HG03342 (cell line): ENCODE results near the gene UTP4.
A peak's percentile ranks its signal among the peaks of the same experiment; 100 is the strongest.

ENCODE experiments used
- ATAC-seq: cut with Tn5 transposase; IDR thresholded peaks from one replicate; pipeline ENCODE4 v1.9.1; 2021; ENCODE audit warnings: mild to moderate bottlenecking, moderate library complexity; ENCODE audit not compliant: unreplicated experiment

The UTP4 gene

DNA sequence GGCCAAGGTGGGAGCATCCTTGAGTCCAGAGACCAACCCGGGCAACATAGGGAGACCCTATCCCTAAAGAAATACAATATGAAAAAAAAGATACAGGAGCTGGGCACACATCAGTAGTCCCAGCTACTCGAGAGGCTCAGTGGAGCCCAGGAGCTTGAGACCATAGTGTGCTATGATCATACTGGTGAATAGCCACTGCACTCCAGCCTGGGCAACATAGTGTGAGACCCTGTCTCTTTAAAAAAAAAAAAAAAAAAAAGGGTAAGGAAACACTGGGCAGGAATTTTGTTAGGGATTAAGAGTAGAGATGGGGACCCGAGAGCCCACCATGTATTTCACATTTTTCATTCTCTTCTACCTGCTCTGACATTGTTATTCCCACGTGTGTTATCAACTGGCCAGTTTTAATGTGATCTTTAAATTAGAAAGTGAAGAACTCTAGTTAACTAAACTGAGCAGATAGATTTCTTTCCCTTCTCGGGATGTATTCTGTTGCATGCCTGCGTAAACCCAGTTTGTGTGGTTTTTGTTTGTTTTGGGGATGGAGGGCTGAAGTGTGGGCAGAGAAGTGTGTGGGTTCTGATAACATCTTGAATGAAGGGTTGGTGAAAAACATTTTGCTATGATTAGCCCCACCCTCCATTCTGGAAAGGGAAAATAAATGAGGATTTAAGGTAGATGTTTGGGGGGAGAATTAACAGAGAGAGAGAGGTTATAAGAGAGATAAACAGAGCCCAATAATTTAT lies 37.3 kb downstream of the UTP4 start:
- no peak for ATAC-seq

DNA sequence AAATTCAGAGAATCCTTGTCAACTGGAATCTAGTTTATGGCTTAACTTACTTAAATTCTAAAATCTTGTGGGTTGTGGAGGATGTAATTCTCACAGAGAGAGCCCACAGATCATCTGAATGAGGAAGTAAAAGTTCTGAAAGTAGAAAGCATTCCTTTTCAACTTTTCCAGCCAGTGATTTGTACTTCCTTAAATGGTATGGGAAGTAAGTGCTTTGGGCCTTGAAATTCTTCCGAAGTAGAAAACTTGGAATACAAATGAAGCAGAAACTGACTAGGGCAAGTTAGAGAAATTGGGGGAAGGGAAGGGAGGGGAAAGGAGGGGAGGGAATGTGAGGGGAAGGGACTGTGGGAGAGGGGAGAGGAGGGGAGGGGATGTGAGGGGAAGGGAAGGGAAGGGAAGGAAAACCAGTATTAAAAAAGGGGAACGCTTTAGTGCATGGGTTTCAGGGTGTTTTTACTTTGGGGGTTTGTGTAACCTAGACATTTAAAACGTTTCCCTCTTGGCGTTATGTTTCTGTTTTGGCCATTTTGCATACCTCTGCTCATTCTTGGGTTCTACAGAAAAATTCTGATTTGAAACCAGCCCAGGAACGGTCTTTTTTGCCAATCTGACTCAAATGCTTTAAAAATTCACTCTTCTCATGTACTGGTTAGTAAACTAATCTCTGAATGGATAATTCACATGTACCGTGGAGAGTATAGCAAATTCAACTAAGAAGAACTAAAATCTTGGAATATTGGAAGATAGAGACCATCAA lies 39.1 kb downstream of the UTP4 start:
- no peak for ATAC-seq

DNA sequence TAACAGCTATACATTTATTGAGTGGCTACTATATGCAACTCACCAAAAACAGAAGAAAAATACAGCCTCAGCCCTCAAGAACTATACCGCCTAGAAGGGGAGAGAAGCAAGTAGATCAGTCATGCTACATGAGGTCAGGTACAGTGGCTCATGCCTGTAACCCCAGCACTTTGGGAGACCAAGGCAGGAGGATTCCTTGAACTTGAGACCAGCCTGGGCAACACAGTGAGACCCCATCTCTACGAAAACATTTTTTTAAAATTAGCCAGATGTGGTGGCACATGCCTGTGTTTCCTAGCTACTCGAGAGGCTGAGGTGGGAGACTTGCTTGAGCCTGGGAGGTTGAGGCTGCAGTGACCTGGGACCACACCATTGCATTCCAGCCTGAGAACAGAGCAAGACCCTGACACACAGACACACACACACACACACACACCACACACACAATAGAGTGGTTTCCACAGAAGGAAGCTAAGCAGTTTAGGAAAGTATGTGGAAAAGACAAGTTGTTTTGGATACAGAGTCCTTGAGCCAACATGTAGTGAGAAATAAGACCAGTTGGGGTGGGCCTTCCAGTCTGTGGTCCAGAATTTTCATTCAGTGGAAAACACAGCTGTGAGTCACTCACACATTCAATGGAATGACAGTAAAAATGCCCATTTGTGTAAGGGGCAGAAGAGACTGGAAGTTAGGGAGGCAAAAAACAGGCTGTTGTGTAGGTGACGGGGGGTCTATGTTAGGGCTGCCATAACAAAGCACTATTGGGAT lies 43.8 kb downstream of the UTP4 start:
- ATAC-seq: no peak

DNA sequence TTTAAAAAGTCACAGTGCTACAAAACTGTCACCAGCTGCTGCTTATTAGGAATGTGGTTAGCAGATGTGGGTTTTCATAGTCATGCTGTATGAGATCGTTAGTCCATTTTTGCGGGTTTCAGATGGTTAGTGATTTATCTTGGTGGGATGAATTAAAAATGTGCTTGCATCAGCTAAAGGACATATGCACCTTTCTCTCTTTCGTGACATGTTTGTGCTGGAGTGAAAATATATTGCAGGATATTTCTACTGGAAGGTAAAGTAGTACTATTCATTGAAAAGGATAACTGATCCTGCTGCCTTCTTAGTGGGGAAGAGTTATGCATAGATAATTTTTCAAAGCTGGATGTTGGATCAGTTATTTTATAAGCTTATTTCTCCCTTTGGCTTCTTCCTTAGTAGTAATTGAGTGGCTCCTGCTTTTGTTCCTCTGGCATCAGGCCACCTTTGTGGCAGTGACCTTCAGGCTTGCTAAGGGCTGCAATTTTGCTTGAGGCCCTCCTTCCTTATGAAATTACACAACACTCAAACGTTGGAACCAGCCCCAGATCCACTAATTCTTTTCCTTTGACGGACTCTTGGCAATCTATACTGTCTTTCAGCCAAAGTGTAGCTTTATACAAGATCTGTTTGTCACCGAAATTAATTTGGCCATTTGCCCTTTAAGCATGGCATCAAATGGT lies 47.0 kb downstream of the UTP4 start:
- no peak for ATAC-seq

DNA sequence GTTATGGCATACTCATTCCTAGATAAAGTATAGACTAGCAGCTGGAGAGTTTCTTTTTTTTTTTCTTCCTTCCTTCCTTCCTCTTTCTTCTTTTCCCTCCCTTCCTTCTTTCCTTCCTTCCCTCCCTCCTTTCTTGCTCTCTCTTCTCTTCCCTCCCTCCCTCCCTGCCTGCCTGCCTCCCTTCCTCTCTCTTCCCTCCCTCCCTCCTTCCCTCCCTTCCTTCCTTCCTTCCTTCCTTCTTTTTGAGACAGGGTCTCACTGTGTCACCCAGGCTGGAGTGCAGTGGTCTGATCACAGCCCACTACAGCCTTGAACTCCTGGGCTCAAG lies 47.5 kb downstream of the UTP4 start:
- no peak for ATAC-seq

DNA sequence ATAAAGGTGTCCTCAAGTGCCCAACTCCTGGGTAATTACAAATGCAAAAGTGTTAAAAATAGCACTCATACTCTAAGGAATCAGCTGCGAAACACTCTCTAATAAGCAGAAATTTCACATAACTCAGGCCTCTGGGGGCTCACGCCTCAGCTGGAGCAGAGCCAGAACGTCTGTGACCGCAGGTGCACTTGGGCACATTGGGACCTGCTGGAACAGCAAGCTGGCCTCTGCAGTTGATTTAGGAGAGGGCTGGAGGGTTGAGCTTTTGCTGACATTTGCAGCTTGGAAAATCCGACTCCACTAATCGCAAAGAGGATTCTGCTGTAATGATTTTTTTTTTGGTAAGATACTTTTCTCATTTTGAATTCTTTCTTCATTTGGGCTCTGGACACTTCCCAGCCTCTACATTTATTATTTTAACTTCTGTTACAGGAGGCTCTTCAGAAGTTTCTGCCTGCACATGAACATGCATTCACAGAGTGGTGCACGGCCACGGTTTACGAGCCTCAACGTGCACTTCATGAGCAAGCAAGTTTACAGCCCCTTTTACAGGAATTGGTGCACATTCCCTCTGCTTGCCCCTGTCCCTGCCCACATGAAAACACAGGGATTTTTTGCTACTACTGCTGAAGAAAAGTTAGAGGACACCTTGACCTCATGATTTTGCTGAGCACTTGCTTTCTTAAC lies 50.4 kb downstream of the UTP4 start:
- ATAC-seq: no peak

DNA sequence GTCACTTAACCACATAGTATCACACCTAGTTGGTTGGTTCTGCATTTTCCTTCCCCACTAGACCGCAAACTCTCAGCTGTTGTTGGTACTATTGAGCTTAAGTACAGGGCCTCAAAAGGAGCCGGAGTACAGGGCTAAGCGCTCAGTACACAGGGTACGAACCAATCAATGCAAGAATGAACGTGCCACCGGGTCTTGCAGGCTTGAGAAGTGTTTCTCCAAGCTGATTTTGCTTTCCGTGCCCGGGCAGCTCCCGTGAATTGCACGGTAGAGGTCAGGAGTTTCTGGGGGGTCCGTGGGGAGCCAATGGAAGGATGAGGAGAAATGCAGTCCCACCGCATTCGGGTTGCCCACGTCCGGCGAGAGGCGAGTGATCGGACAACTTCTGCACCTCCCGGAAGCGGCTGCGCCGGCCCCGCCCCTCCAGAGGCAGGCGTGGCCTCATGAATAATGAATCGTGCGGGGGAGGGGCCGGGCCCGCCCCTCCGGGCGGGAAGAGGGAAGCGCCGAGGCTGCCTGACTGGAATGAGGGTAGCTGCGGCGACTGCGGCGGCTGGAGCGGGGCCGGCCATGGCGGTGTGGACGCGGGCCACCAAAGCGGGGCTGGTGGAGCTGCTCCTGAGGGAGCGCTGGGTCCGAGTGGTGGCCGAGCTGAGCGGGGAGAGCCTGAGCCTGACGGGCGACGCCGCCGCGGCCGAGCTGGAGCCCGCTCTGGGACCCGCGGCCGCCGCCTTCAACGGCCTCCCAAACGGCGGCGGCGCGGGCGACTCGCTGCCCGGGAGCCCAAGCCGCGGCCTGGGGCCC lies 54.4 kb downstream of the UTP4 start, which contains the start of gene SNTB2:
Gene SNTB2 (plus strand): TSS at position 523 of the 804 bp plus-strand sequence. CDS start 3 bp downstream, at position 526.
- peak; percentile 82 for ATAC-seq

DNA sequence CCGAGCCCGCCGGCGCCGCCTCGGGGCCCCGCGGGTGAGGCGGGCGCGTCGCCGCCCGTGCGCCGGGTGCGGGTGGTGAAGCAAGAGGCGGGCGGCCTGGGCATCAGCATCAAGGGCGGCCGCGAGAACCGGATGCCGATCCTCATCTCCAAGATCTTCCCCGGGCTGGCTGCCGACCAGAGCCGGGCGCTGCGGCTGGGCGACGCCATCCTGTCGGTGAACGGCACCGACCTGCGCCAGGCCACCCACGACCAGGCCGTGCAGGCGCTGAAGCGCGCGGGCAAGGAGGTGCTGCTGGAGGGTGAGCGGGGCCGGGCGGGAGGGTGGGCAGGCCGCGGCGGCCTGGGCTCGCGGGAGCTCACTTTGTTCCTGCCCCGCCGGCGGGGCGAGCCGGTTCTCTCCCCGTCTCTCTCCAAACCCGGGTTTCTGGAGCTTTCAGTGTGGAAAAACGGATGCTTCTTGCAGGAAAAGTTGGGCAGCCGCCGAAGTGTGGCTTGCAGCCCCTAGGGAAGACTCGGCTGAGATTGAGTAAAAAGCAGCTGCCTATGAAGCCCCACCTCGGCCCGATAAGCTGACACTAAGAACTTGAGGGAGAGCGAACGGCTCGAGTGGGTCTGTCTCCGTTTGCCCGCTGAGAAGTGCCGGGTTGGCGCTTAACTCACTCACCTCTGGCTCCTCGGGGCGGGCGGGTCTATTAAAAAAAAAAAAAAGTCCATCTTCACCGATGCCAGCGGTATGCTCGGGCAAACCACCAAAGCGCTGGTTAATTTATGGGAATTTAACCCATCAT lies 55.2 kb downstream of the UTP4 start:
- ATAC-seq: peak; percentile 27

DNA sequence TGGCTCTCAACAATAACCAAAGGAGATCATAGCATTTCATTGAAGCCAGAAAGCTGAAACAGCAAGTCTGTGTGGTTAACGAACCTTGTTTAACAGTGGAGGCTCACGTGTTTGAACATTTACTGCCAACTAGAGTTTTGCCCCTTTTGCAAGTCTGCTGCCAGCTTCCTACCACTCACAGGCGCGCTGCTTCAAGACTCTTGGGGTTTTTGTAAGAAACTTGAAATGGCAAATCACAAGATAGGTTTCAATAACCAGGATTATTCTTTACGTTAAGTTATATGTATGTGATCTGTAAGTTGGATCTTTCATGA lies 55.7 kb downstream of the UTP4 start:
- ATAC-seq: no peak

DNA sequence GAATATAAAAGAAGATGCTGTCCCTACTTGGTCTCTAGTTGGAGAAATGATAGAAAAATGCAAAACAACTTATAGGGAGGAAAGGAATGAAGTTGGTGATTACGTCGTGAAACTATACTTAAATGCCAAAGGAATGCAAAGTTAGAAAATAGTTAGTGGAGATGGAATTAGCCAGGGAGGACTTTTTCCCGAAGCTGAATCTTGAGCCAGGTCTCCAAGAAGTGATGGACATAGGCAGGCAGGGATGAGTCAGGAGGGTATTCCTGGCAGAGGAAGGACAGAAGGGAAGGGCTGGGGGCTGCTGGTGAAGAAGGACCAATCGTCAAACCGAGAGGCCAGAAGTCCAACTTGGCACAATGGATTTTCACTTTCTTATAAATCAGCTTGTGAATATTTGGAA lies 56.3 kb downstream of the UTP4 start:
- no peak for ATAC-seq

DNA sequence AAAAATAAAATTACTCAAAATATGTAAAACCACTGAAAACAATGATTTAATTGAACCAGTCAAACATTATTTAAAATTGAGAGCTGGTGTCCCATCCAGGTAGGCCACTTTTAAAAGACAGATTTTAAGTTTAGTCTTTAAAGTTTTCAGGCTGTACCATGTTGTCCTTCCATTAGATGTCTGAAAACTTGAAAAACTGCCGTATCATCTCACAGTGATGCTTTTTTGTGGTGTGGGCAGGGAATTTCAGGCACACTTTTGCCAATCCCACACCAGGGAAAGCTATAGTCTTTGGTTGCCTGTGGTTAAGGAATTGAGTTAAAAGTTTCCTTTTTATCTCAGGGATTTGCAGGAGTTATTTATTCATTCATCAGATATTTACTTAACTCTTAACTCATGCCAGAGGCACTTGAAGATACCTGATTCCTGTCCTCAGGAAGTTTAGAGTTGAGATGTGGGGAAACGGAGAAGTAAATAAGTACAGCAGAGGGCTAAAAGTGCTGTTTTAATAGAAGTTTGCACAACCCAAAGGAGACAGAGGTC lies 57.7 kb downstream of the UTP4 start:
- ATAC-seq: no peak

DNA sequence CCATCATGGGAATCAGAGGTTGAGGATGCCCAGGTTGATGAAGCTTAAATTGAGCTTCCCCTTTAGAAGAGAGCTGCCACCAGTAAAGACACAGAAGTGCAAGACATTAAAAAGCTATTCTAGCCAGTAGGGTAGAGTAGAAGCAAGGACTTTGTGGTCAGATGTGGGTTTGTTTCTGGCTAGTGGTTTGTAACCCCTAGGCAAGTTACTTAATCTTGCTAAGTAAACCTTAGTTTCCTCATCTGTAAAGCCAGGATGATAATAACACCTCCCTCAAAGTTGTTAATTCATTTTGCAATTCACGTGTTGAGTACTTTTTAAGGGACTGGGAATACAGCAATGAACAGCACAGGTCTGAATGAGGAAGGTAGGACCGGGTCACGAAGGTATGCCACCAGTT lies 58.1 kb downstream of the UTP4 start:
- no peak for ATAC-seq

DNA sequence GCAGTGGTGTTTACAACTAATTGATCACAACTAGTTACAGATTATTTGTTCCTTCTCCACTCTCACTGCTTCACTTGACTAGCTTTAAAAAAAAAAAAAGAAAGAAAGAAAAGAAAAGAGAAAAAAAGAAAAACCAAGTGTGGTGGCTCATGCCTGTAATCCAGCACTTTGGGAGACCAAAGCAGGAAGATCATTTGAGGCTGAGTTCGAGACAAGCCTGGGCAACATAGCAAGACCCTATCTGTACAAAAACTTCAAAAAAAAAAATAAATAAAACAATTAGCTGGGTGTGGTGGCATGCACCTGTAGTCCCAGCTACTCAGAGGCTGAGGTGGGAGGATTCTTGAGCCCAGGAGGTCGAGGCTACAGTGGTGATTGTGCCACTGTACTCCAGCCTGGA lies 58.7 kb downstream of the UTP4 start:
- no peak for ATAC-seq

DNA sequence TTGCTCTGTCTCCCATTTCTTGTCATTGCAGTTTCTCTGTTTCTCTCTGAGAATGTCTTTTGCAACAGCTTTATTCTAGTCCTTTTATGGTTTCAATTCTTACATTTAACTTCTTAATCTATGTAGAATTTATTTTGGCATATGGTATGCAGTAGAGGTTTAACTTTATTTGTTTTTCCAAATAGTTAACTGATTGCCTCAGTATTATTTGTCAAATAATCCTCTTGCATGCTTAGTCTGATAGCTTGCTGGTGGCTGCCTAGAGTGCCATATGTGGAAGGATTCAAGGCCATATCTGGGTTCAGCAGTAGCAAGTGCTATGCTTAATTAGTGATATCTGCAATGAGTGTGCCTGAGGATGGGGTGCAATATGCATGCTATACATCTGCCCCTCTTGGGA lies 61.4 kb downstream of the UTP4 start:
- no peak for ATAC-seq

DNA sequence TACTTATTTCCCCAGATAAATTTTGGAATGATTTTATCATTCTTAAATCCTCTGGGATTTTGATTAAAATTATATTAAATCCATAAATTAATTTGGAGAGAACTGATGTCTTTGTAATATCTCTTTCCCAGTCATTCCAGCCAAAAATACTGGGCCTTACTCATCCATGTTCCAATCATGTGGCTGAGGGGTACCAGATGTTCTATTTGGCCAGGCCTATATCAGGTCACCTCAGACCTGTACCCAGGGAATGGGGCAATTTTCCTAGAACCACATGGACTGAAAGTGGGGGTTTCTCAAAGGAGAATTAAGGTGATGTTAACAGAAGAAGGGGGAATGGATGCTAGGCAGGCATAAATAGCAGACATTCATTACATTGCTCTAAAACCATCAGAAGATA lies 62.0 kb downstream of the UTP4 start:
- no peak for ATAC-seq

DNA sequence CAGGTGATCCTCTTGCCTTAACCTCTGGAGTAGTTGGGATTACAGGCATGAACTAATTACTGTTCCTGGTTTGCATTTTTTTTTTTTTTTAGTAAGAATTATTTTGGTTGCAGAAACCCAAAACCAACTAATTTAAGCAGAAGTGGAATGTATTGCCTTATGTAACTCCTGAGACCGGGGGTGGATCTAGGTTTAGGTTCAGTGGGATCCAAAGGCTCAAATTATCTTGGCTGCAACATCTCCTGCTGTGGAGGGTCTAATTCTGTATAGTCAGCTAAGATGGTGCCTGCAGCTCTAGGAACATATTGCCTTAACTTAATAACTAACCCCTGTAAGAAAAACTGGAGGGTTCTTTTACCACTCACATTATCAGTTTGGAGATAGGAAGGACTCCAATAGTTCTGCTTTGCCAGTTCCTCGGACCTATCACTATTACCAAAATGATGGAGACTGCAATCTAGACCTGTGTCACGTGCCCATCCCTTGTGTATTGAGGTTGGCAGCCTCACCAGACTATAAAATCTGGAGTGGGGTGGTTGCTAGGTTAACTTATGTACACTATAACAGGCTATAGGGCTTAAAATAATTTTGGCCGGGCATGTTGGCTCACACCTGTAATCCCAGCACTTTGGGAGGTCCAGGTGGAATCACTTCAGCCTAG lies 63.0 kb downstream of the UTP4 start:
- no peak for ATAC-seq

DNA sequence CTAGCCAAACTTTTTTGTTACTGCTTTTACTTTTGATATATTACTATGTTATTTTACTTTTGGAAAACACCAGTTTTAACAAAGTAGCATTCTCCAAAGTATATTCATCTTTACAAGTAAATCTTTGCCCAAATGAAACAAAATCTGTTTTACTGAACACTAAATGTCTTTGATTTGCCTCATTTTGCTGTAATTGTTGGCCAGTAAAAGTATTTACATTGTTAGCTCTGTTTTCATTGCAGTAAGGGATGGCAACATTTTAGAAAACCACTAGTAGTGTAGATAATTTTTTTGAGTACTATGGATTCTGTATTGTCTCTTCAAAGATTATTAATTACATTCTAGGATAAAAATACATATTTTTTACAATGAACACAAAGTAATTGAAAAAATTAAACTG lies 65.1 kb downstream of the UTP4 start:
- ATAC-seq: no peak

DNA sequence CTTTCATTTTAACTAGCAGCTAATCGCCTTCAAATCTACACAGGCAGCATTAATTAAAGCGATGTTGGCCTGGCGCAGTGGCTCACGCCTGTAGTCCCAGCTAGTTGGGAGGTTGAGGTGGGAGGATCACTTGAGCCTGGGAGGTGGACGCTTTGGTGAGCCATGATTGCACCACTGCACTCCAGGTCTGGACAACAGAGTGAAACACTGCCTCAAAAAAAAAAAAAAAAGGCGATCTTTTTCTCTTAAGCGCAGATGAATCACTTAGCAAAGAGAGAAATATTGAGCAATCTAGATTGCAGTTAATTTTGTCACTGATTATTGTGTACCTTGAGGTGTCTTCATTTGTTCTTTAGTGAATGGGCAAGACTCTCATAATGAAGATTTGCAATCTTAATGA lies 66.9 kb downstream of the UTP4 start:
- no peak for ATAC-seq
